Sigmoid colon (tissue), 4 donors: ENCODE measurements around the gene PTBP1.

Experiments
- CTCF ChIP-seq, 4 experiments: fragments of 450-650 bp in 3 of 4; fragments of 200-600 bp in 1 of 4; IDR thresholded peaks; one replicate each; pipeline ENCODE4 v1.5.1; 2016 to 2019; ENCODE audit warnings: antibody characterized with exemption in 4 of 4, mild to moderate bottlenecking in 3 of 4, moderate library complexity in 2 of 4
- EP300 ChIP-seq, 4 donors: sonication (generic); formaldehyde crosslinking; IDR thresholded peaks; one replicate each; pipeline ENCODE4 v1.6.1; 2017; ENCODE audit warnings: antibody characterized with exemption in 4 of 4
- POLR2A ChIP-seq, 2 donors: fragments of 450-650 bp; IDR thresholded peaks; one replicate each; pipeline ENCODE4 v1.6.1; 2016; ENCODE audit warnings: antibody characterized with exemption in 2 of 2, mild to moderate bottlenecking in 2 of 2, moderate library complexity in 2 of 2
- POLR2AphosphoS5 ChIP-seq, 4 donors: sonication (generic); formaldehyde crosslinking; IDR thresholded peaks; one replicate each; pipeline ENCODE4 v1.6.1; 2017; ENCODE audit warnings: antibody characterized with exemption in 4 of 4

GRCh38 chr19:861141-861755 is 64.0 kb downstream of the PTBP1 start:
- TF ChIP-seq CTCF (IDR thresholded peaks at IDR 0.05) (no peak), POLR2A (IDR thresholded peaks at IDR 0.05) (no peak), POLR2AphosphoS5 (IDR thresholded peaks at IDR 0.05) (no peak), EP300 (IDR thresholded peaks at IDR 0.05) (no peak)
